Coronary artery (tissue), 2 donors: ENCODE data around the gene MKRN3.
A peak's percentile ranks its signal among the peaks of the same experiment; 100 is the strongest.

Experiments used
- DNase-seq: peaks from one replicate; pipeline ENCODE4 v3.0.0-alpha.2; 2017; ENCODE audit warnings: low spot score
- H3K27ac ChIP-seq, 2 donors: fragments of 200-600 bp; sonication (generic); one replicate each; pipeline ENCODE4 v1.5.1; 2016 to 2019
- H3K4me3 ChIP-seq: fragments of 200-600 bp; sonication (generic); 2 replicates; pipeline ENCODE4 v1.5.1; 2016; ENCODE audit warnings: mild to moderate bottlenecking, moderate library complexity
- CTCF ChIP-seq: fragments of 200-600 bp; sonication (generic); IDR thresholded peaks from one replicate; pipeline ENCODE4 v1.5.1; 2019; ENCODE audit warnings: antibody characterized with exemption

MKRN3 gene

GRCh38 chr15:23538648-23539047, 26.8 kb upstream of the MKRN3 start:
- DNase-seq = no peak
- Histone ChIP-seq H3K4me3 (no peak overlapping the region), H3K27ac (no peak overlapping the region)
- TF ChIP-seq CTCF = no peak

GRCh38 chr15:23539892-23540291, 25.6 kb upstream of the MKRN3 start:
- DNase-seq = no peak
- Histone ChIP-seq H3K4me3 (no peak overlapping the region), H3K27ac (no peak overlapping the region)
- no peak for TF ChIP-seq CTCF

DNA sequence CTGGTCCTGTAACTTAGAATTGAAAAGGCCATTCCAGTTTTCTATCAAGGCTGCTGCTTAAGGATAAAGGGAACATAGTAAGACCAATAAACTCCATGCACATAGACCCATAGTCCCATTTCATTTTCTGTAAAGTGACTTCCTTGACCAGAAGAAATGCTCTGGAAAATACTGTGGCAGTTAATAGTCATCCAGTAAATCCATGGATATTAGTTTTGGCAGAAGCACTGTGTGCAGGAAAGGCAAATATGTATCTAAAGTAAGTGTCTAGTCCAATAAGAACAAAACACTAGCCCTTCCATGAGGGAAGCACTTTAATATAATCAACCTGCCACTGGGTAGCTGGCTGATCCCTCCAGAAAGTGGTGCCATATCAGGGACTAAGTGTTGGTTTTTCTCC, 19.3 kb upstream of the MKRN3 start:
- TF ChIP-seq CTCF = no peak
- Histone ChIP-seq H3K27ac (no peak overlapping the region), H3K4me3 (no peak overlapping the region)
- DNase-seq = no peak

DNA sequence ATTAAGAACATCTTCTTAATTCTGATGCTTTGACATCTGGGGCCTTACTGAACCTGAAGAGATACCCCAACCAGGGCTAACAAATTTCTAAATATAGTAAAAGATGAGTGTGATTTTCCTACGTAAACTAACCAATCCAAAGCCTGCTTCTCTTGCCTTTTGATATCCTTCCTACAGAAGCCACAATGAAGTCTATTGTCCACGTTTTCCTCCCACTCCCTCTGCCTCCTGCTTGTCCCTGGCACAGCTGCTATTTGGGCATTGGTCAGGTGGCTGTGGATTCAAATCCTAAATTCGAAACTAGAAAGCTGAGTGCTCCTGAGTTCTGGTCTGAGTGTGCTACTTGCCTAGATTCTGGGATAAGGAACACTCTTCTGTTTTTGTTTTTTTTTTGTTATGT, 17.4 kb upstream of the MKRN3 start:
- H3K27ac ChIP-seq = no peak overlapping the region
- H3K4me3 ChIP-seq = no peak overlapping the region
- no peak for DNase-seq
- TF ChIP-seq CTCF = no peak

DNA sequence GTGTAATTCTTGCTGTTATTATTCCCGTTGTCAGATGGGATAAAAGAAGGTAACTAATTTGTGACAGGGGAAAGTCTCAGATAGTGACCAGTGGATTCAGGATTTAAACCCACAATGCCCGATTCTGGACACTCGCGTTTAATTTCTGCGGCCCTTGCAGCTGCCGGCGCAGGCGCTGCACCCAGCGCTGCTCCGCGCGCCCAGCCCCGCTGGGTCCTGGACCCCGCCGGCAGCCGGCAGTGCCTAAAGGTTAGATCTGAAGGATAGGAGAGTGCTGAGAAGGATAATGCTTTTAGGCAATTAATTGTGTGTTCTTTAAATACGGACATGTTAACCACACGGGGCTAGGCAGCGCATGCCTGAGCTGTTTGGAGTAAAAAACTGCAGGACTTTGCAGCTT, 3.6 kb upstream of the MKRN3 start:
- no peak for DNase-seq
- Histone ChIP-seq H3K27ac (no peak overlapping the region), H3K4me3 (no peak overlapping the region)
- no peak for TF ChIP-seq CTCF

DNA sequence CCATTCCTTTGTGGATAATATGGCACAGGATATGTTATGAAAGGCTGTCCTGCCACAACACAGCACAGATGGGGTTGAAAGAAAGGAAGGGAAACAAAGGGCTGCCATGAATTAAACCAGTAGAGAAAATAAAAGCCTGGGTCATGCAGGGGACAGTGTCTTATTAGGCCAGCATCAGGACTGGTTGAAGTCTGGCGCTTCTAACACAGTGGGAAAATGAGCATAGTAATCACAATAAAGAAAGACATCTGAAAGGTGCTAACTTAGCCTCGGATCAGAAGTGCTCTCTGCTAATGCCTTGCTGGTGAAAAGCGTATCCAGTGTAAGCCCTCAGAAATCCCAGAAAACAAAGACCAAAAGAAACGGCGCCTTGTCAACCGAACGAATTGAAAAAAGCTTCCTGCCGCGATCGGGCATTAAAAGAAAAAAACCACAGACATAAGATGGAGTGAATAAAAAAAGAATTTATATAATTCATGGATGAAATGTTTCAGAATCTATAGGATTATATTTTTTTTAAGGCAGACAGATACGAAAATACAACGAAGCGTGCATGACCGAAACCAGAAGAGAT, 566 bp upstream of the MKRN3 start:
- no peak for DNase-seq
- Histone ChIP-seq H3K4me3 (no peak overlapping the region), H3K27ac (no peak overlapping the region)
- TF ChIP-seq CTCF = no peak

- TF ChIP-seq CTCF = no peak
- Histone ChIP-seq H3K4me3 (peak overlapping the region; percentile 14), H3K27ac (no peak overlapping the region)
- no peak for DNase-seq
Measured at GRCh38 chr15:23566071-23566554, 639 bp downstream of the MKRN3 start.
